NCI-H69 (cell line): ENCODE results near the gene TSPAN11.

ENCODE experiments used
- DNase-seq: peaks from one replicate; lab custom pipeline; 2025; lab: John Stamatoyannopoulos, UW

Gene TSPAN11

GRCh38 chr12:30979371-30980259 is 53.1 kb downstream of the TSPAN11 start:
- no peak for DNase-seq

GRCh38 chr12:30980955-30981662 is 54.6 kb downstream of the TSPAN11 start:
- peak; percentile 84 for DNase-seq

DNA sequence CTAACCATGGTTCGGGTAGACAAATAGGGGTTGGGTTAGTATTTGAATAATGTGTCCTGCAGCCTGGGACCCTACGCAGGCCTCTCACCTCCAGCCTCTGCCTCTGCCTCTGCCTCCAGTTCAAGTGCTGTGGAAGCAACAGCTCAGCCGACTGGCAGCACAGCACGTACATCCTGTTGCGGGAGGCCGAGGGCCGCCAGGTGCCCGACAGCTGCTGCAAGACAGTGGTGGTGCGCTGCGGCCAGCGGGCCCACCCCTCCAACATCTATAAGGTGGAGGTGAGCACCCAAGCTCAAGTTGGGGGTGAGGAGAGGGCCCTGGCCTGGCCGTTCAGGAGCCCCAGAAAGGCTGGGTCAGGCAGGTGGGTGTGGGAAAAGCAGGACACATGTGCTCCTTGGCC is 55.9 kb downstream of the TSPAN11 start:
- DNase-seq: no peak

- DNase-seq: peak; percentile 98
These were observed 59.4 kb downstream of the TSPAN11 start for GRCh38 chr12:30985814-30986452.

DNA sequence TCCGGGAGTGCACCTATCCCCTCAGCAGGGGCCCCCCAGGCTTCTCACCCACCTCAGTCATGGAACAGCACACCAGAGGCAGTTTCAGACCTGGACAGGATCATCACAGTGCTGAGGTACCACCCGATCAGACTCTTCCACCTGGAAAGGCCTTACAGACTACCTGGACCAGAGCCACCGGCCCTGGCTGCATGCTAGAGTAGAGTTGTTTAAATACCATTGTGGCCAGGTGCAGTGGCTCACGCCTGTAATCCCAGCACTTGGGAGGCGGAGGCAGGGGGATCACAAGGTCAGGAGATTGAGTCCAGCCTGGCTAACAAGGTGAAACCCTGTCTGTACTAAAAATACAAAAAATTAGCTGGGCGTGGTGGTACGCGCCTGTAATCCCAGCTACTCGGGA is 61.5 kb downstream of the TSPAN11 start:
- peak; percentile 90 for DNase-seq

DNA sequence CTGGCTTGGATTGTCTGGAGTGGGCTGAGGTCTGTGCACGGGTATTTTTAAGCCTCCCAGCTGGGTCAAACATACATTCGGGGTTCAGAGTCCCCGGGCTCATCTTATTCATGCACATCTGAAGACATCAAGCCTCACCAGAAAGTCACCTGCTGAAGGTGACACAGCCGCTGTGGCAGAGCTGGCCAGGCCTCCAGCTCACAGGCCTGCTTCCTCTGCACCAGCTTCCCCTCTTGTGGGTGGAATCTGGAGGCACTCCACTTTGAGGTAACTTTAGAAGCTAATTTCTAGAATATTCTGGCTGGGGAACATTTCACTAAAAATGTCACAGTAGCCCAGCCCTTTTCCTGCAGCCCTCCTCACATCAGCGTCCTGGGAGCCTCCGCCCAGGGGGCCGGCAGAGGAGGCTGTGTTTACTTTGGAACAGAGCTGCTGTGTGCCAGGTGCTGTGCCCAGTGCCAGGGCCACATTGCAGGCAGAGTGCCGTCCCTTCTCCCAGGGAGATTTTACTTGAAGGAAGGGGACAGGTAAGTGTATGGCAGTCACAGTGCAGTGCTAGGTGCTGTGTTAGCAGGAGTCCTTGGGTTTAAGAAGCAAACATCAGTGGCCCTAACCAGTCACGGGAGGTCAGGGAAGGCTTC is 62.2 kb downstream of the TSPAN11 start:
- peak; percentile 98 for DNase-seq

GRCh38 chr12:30989754-30990153 is 63.2 kb downstream of the TSPAN11 start:
- DNase-seq: peak; percentile 100

DNA sequence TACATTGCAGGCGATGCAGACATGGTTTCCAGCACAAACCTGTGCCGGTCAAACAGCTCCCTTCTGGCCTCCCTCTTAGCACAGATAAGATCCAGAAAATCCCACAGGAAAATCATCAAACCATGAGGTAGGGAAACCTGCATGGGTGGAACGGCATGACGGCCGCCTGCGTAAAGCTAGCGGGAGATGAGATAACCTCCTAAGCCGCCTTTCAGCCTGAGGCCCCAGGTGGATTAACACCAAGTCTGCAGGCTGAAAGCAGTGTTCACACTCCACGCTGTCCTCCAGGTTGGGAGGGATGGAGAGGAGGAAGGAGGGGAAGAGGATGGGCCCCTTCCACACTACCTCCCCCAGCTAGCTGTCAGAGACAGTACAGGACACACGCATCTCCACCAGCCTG is 63.8 kb downstream of the TSPAN11 start:
- peak; percentile 74 for DNase-seq

- DNase-seq: no peak
These were observed 64.2 kb downstream of the TSPAN11 start for GRCh38 chr12:30990776-30991175.

- no peak for DNase-seq
These were observed 64.9 kb downstream of the TSPAN11 start for GRCh38 chr12:30991466-30991865.

DNA sequence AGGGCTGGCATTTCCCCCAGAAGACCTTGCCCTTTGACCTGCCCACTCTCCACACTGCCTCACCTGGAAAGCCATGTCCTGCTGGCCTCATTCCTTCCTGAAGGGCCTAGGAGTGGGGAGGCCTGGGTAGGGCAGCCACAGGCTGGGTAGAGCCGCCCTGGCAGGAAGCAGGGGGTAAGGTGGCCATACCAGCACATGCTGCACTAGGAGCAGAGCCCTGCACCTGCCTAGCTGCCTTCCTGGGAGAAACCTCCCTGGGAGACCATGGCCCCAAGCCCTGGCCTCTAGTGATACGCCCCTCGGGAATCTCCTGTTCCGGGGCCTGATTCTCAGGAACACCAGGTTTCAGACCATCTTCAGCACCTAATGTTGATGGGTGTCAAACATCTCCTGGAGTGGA is 65.8 kb downstream of the TSPAN11 start:
- DNase-seq: no peak

GRCh38 chr12:30993766-30994165 is 67.2 kb downstream of the TSPAN11 start:
- DNase-seq: no peak

- DNase-seq: no peak
These were observed 67.7 kb downstream of the TSPAN11 start for GRCh38 chr12:30994274-30994673.

DNA sequence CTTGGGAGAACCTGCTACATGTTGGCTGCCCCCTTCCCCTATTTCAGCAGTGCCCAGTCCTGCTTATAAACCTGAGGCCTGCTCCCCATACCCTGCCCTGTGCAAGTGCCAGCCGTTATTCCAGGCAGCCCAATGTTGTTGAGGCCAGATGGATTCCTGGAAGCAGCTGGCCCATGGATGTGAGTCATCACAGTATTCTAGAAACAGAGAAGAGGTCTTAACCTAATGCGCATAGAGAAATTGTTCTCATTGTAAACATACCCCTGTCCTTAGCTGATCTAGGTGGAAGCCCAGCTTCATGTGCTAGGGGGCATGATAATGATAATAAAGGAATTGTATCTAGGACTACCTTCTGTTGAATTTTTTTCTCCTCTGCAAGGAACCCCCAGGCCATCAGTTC is 69.7 kb downstream of the TSPAN11 start:
- peak; percentile 91 for DNase-seq

DNA sequence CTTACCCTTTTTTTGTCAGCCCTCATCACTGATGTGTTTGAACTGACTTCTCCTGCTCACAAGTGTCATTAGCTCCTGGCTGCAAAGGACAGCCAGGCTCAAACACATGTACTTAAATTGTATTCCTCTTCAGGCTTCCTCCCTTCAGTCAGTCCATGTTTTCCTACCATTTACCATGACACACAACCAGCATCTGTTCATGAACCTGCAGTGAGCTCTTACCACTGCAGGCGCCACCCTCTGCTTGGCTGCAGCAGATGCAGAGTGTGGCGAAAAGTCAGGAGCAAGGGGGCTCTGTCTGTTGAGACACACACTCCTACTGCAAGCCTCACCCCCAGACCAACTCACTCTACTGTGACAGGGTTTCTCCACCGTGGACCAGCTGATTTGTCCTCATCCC is 70.2 kb downstream of the TSPAN11 start:
- DNase-seq: peak; percentile 85

DNA sequence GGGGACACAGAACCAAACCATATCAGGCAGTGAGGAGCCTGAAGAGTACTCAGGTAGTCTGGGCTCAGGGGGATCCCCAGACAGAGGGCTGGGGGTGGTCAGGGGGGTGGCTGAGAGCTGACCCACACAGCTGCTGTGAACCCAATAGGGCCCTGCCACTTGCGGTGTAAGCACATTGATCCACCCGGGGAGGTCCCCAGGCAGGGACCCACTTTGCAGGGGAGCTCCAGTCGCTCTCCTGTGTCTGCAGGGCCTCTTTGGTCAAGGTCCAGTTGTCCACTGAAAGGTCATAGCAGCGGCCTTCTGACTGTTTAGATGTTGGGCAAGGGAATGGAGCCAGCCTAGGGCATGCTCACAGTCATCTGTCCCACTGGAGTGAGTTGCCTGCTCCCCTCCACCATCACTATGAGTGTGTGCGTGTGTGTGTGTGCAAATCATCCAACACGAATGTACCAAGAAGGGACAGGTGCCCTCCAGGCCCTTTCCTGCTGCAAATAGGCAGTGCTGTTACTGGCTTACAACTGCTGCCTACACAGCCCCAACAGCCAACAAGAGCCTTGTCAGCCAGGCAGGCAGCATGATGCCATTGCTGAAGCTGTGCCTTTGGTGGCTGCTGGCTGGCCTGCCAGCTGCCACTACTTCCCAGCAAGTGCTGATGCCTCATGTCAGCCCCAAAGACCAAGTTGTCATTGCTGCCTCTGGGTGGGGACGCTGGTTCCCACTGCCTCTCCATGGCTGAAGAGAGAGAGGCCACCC is 71.3 kb downstream of the TSPAN11 start:
- DNase-seq: no peak

DNA sequence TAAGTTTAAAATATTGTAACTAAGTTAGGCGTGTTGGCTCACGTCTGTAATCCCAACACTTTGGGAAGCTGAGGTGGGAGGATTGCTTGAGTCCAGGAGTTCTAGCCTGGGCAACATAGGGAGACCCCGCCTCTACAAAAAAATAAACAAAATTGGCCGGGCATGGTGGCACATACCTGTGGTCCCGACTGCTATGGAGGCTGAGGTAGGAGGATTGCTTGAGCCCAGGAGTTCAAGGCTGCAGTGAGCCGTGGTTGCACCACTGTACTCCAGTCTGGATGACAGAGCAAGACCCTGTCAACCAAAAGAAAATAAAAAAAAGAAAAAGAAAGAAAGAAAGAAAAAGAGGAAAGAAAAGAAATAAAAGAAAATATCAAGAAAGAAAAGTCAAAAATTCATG is 72.5 kb downstream of the TSPAN11 start:
- DNase-seq: no peak

DNA sequence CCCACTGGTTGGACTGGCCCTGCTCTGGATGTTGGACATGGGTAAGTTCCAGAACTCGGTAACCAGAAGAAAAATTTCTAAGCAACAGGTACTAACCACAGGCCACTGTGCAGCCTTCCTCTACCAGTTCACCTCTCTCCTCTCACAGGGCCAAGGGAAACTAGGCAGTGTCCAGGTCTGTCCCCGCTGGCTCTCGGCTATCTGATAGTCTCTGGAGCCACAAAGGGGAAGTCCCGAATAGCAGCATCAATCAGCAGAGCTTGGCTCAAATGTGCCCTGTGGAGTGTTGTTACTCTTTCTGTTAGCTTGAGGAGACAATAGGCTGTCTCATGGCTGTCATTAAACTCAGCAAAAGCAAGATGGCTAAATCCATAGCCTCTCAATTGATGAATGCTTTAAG is 73.2 kb downstream of the TSPAN11 start:
- no peak for DNase-seq

DNA sequence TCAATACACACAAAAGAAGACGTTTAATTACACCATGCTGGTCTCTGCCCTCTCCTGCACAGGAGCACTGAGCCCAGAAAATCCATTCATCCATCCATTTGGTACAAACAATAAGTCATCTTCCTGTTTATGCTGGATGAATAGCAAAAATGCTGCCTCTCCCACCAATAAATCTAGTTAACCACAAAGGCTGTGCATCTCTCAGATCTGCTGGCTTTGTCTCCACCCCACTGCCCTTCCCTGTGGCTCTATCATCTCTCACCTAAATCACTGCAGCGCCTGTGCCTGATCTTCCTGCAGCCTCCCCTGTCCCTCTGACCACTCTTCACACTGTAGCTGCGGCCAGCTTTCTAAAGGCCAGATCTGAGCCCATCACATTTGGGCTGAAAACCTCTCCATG is 74.2 kb downstream of the TSPAN11 start:
- peak; percentile 70 for DNase-seq

GRCh38 chr12:31001581-31002360 is 75.2 kb downstream of the TSPAN11 start:
- DNase-seq: no peak

GRCh38 chr12:31002361-31002725 is 75.8 kb downstream of the TSPAN11 start:
- DNase-seq: no peak
